HT-29 (cell line): ENCODE measurements around the gene TRIM8. TPM values are rescaled to one million over a fixed set of nuclear protein-coding genes. Genes with fewer than 3 reads are reported as not detected.

ENCODE experiments used
- DNase-seq: peaks from one replicate; pipeline ENCODE4 v3.0.0-alpha.2; 2015; ENCODE audit warnings: low spot score
- total RNA-seq: library from RNA; depleted of rRNA; stranded (reverse); fragments of >200 nt; shearing (Covaris generic); gene quantifications from 2 replicates; pipeline ENCODE4 v1.2.3, GENCODE V29; 2014

Gene TRIM8
- total RNA-seq, 1 experiment from 2014 or later, result 82.3 TPM

- DNase-seq, result peak; percentile 12
Measured at GRCh38 chr10:102615361-102615760, 28.9 kb upstream of the TRIM8 start.

DNA sequence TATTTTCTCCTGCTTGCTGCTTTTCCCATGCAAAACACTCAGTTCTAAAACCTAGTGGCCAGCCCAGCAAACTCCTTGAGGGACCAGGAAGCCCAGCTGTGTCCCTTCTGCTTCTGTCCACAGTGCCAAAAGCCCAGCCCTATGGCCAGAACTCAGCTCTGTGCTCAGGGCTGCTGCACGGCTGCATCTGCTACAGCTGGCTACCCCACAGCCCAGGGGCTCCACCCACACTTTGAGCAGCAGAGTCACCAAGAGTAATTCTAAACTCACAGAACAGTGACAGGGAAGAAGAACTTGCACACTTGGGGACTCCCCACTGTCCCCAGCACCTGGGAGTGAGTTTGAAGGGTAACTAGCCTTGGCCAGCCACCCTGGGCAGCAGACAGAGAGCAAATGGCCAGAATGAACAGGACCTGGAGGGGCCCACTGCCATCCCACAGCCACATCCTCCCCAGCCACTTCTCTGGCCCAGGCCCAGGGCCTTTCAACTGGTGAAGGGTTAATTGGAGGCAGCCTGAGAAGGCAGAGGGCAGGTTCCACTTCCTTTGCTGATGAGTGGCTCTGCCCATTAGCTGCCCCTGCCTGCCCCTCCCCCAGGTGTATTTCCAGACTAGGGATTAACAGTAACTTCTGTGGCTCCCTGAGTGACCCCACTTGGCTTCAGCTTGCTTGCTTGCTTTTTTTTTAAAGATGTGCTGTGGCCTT, 28.1 kb upstream of the TRIM8 start:
- no peak for DNase-seq

DNA sequence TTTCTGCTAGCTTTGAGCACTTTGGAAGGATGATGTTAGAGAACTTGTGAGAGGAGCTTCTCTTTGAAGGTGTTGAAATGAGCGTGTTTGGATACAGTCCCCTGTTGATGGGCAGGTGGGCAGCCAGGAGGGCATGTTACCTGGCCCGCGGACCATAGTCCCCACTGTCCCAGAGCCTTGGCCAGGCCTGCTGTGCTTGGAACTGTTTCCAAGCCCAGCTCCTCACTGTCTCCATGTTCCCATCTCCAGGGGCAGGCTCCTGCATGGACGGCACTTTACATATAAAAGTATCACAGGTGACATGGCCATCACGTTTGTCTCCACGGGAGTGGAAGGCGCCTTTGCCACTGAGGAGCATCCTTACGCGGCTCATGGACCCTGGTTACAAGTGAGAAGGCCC, 27.2 kb upstream of the TRIM8 start:
- no peak for DNase-seq

DNA sequence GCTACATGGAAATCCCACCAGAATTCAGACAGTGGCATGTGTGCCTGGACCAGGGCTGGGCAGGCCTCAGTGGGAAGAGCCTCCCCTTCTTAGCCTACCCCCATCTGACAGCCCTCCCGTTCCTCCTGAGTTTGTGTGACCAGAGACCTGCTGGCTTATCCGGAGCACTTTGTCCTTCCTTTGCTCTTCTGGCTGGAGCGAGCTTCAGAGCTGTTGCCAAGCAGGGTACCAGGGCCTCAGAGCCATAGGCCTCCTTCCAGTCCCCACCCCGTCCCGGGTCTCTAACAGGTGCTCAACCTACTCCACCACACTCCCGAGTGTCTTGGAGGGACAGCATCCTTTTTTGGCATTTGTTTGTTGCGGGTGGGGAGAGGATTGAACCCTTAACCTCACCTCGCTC, 26.5 kb upstream of the TRIM8 start:
- DNase-seq, result no peak

DNA sequence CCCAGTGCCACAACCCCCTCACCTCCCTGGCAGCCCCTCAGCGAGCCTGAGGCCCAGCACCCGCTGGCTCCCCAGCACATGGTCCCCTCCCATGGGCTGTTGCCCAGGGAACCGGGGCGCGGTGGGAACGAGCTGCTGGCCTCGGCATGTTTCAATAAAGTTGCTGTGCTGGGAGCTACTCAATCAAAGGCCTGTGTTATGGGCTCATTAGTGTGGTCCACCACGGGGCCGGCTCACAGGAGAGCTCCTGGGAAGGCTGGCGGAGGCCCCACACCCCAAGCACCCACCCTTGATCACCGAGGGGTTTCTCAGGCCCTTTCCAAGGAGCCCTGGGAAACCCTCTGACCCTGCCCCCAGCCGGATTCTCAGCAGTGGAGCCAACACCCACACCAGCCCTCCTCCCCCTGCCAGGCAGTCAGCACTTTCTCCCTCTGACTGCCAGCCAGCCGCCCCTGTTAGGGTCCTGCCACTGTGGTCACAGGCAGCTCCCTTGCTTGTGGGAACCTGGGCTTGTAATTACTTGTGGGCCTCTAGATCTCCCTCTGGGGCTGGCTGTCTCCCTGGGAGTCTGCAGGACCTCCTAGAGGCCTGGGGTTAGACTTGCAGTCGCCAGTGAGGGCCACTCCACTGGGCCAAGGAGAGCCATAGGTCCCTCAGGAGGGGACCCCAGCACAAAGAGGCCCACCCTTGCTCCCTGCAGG, 24.8 kb upstream of the TRIM8 start:
- no peak for DNase-seq

DNA sequence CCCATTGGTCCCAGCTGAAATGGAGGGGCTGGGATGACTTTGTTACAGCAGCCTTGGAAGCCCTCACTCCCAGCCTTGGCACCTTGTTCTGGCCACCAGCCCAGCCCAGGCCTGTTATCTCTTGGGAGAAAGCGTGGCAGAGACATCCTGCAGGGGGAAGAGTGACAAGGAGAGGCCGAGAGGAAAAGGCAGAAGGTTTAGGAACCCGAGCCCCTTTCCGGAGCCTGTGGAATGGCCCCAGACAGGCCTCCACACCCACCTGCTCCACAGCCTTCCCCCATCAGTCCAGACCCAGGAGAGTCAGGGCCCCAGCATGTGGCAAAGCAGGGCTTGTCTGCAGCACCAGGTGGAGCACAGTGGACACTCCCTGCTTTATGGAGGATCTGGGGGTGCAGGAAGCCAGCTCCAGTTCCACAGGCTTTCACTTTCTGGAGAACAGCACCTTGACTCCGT, 24.1 kb upstream of the TRIM8 start:
- DNase-seq, result no peak

- DNase-seq, result no peak
Measured at GRCh38 chr10:102620591-102621442, 23.5 kb upstream of the TRIM8 start.

GRCh38 chr10:102621443-102622325, 22.6 kb upstream of the TRIM8 start:
- no peak for DNase-seq

- no peak for DNase-seq
Measured at GRCh38 chr10:102624094-102624493, 20.2 kb upstream of the TRIM8 start.

DNA sequence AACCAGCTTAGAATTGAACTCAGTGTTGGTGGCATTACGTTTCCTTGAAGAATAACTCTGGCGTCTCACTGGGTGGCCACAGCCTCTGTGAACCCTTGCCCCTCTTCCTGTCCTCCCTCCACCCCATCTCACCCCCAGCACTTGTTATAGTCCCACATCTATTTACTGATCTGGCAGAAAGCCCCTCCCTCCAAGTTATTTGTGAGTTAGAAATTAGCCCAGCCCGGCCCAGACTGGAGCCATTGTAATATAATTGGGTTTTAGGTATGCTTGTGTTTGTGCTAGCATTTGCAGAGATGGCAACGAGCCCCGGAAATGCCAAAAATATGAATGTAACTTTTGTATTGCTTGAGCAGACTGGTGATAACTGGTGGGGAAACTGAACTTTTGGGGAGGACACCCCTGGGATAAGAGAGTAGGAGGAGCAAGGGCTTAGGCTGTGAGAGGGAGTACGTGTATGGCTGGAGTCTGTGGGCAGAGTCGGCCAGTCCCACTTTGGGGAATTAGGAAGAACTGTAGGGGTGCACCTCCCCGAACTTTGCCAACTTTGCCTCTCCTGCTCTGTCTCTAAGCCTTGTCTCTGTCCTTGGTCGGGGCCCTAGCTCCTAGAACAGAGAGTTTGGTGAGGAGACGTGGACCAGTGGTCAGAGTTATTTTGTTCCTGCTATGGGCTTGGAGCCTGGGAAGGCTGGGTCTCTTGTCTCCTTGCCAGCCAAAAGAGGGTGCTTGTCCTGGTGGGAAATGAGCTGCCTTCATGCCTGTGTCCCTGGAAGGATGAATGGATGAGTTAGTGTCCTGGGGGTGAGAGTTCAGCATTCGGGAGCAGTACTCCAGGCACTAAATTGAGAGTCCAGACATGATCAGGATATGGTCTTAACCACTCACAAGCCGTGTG, 19.3 kb upstream of the TRIM8 start:
- DNase-seq, result no peak

DNA sequence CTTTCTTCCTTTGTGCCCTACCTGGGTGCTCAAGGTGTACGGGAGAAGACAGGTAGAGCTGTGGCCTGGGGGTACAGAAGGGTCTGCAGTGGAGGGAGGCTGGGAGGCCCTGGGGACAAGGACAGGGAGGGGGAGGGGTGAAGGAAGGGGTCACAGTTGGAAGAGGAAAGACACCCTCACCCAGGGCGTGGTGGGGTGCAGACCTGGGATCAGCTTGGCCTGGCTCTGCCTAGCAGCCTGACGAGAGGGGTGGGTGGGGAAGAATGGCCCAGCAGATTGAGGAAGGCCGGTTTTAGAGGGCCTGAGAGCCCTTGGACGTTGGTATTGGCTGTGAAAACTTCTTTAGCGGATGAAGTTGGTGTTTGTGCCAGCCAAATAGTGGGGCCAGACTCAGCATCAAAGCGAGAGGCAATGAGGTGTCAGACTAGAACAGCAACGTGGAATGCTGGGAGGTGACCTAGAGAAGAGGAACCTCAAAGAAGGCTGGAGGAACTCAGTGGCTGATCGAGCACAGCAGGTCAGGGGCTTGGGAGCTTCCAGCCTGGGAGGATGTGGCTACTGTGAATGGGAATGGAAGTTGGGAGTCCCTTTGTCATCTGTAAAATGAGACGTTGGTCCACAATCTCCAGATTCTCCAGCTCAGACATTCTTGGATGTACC, 18.1 kb upstream of the TRIM8 start:
- no peak for DNase-seq

DNA sequence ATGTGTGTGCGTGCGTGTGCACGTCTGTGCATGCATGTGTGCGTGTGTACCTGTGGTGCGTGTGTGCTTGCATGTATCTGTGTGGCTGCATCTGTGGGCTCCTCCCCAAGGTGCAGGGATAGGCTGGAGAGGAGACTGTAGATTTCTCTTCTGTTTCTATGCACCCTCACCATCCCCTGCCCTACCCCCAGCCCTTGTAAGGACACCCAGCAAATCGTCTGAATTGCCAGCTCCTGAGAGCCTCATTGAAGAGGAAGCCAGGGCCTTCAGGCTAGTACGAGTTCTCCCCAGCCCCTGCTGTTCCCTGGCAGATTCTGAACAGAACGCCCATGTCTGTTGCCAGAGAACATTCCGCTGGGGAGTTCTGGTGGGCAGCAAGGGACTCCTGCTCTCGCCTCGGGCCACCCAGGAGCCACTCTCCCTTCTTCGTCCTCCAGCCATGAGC, 17.0 kb upstream of the TRIM8 start:
- no peak for DNase-seq

DNA sequence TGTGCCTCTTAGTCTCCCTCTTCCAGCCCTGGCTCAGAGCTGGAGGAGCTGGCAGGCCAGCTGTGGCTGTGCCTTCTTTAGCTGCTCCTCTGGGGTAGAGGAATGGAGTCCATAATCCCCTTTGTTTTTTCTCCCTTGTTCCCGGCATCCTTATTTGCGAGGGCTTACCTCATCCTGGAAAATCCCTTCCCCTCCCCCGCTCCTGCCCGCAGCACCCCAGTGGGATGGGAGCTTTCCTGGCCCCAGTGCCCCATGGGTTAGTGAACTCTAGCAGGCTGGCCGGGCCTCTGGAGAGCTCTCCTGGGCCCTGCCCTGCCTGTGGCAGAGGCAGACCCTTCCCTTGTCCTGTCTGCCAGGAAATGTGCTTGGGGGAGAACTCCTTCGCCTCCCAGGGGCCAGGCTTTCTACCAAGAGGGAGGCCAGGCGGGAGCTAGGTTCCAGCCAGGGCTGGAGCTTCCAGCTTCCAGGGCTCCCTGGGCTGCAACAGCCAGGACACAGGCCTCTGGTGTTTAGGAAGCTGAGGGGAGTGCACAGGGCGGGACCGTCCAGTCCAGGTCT, 16.5 kb upstream of the TRIM8 start:
- no peak for DNase-seq

DNA sequence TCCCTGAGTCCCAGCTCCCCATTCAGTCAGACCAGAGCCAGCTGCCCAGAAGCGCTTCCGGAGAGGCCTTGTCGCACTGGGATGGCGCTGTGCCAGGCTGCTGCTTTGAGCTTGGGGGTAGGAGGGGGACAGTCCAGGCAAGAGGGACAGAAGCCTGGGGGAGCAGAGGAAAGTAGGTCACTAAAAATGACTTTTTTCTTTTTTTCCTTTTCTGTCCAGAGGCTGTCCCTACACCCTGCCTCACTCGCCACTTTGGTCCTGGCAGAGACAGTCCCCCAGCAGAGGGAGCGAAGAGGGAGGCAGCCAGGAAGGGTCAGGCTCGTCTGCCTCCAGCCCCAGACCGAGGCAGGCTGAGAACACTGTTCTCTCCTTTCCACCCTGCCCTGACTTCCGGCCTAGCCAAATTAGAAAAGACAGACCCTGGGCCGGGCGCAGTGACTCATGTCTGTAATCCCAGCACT, 15.8 kb upstream of the TRIM8 start:
- no peak for DNase-seq

- DNase-seq, result no peak
Measured at GRCh38 chr10:102629661-102630614, 14.3 kb upstream of the TRIM8 start.

DNA sequence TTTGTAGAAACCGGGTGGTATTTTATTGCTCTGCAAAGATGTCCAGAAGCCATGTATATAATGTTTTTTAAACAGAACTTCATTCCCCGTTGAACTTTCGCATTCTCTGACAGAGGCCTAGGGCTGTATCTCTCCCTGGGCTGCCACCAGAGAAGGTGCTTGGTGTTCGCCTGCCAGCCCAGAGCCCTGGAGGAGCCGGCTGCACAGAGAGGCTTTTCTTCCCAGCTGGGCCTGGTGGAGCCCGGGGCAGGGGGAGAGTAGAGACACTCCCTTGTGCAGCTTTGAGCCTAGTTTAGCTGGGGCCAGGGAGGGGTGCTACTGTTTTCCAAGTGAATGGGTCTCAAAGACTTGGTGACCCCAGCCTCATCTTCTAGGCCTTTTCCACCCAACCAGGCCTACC, 13.6 kb upstream of the TRIM8 start:
- no peak for DNase-seq

GRCh38 chr10:102631525-102632393, 12.5 kb upstream of the TRIM8 start:
- no peak for DNase-seq
